Loucy (cell line): ENCODE results near the gene FOXB2.
"Not testable (repeated sequence)": the region's sequence is repeated elsewhere in the genome, so short reads cannot be mapped to it uniquely, and the experiment has no call there.

Source experiments
- CTCF ChIP-seq: fragments of 200-600 bp; sonication (generic); conservative IDR thresholded peaks from 2 replicates; pipeline ENCODE4 v1.5.1; 2014; ENCODE audit warnings: mild to moderate bottlenecking, antibody characterized with exemption, low read length
- EZH2phosphoT487 ChIP-seq: fragments of 200-600 bp; IDR thresholded peaks from 2 replicates; pipeline ENCODE4 v1.6.1; 2018; ENCODE audit warnings: antibody characterized with exemption, mild to moderate bottlenecking, moderate library complexity, borderline replicate concordance

- TF ChIP-seq CTCF, EZH2phosphoT487: not testable (repeated sequence)
Measured at GRCh38 chr9:77043743-77044142, 24.3 kb downstream of the FOXB2 start.
